Type B pancreatic cell (in vitro differentiated cells): ENCODE results near the gene C17orf78. TPM values are rescaled to one million over a fixed set of nuclear protein-coding genes. Genes with fewer than 3 reads are reported as not detected.
"Not testable (repeated sequence)": the region's sequence is repeated elsewhere in the genome, so short reads cannot be mapped to it uniquely, and the experiment has no call there.

Experiments used
- DNase-seq: peaks from one replicate; pipeline ENCODE4 v3.0.0; 2021; ENCODE audit warnings: mixed read lengths; ENCODE audit not compliant: unreplicated experiment; ENCODE audit errors: extremely low spot score
- H3K27ac Mint-ChIP-seq: 2 replicates; pipeline ENCODE4 v1.8.0; 2021; ENCODE audit warnings: mild to moderate bottlenecking, mixed read lengths
- H3K27me3 Mint-ChIP-seq: 2 replicates; pipeline ENCODE4 v1.8.0; 2021; ENCODE audit warnings: mixed read lengths
- H3K36me3 Mint-ChIP-seq: 2 replicates; pipeline ENCODE4 v1.8.0; 2021; ENCODE audit warnings: mixed read lengths
- H3K4me1 Mint-ChIP-seq: one replicate; pipeline ENCODE4 v1.8.0; 2021; ENCODE audit warnings: mixed read lengths; ENCODE audit not compliant: unreplicated experiment
- H3K4me3 Mint-ChIP-seq: 2 replicates; pipeline ENCODE4 v1.8.0; 2021; ENCODE audit warnings: mild to moderate bottlenecking, mixed read lengths
- H3K9me3 Mint-ChIP-seq: 2 replicates; pipeline ENCODE4 v1.8.0; 2021; ENCODE audit warnings: mixed read lengths
- total RNA-seq: library from RNA; stranded (reverse); gene quantifications from 2 replicates; pipeline ENCODE4 v1.2.1, GENCODE V29; 2021; ENCODE audit warnings: low replicate concordance
- TF ChIP-seq, protein P1 (sequence below): fragments of 200-600 bp; sonication (generic); conservative IDR thresholded peaks from 2 replicates; pipeline ENCODE4 v1.5.0; 2021; ENCODE audit warnings: antibody characterized with exemption, mild to moderate bottlenecking

C17orf78 gene
- total RNA-seq, 1 donor from 2014 or later = not detected

- TF ChIP-seq, protein P1, sequence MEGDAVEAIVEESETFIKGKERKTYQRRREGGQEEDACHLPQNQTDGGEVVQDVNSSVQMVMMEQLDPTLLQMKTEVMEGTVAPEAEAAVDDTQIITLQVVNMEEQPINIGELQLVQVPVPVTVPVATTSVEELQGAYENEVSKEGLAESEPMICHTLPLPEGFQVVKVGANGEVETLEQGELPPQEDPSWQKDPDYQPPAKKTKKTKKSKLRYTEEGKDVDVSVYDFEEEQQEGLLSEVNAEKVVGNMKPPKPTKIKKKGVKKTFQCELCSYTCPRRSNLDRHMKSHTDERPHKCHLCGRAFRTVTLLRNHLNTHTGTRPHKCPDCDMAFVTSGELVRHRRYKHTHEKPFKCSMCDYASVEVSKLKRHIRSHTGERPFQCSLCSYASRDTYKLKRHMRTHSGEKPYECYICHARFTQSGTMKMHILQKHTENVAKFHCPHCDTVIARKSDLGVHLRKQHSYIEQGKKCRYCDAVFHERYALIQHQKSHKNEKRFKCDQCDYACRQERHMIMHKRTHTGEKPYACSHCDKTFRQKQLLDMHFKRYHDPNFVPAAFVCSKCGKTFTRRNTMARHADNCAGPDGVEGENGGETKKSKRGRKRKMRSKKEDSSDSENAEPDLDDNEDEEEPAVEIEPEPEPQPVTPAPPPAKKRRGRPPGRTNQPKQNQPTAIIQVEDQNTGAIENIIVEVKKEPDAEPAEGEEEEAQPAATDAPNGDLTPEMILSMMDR = no peak
- no peaks in the 10 kb centered on the region for H3K9me3 Mint-ChIP-seq
- H3K4me1 Mint-ChIP-seq = peaks cover 6% of the 10 kb centered on the region
- no peak for DNase-seq
- H3K36me3 Mint-ChIP-seq = peaks cover 3% of the 10 kb centered on the region
- H3K27ac Mint-ChIP-seq = no peak overlapping the region
- no peak overlapping the region for H3K4me3 Mint-ChIP-seq
- no peaks in the 10 kb centered on the region for H3K27me3 Mint-ChIP-seq
These were observed 23.5 kb downstream of the C17orf78 start for GRCh38 chr17:37399265-37399803.

DNA sequence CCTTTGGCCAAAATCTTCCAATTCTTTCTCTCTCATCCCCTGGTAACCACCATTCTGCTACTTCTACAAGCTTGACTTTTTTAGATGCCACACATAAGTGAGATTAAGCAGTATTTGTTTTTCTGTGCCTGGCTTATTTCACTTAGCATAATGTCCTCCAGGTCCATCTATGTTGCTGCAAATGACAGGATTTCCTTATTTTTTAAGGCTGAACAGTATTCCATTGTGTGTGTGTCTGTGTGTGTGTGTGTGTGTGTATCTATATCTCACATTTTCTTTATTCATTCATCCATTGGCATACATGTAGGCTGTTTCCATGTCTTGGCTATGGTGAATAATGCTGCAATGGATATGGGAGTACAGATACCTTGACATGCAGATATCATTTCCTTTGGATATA lies 24.7 kb downstream of the C17orf78 start:
- Mint-ChIP-seq H3K4me1 (peaks cover 14% of the 10 kb centered on the region), H3K27me3 (no peaks in the 10 kb centered on the region), H3K36me3 (peaks cover 9% of the 10 kb centered on the region), H3K27ac (no peak overlapping the region), H3K9me3 (no peaks in the 10 kb centered on the region), H3K4me3 (no peak overlapping the region)
- no peak for DNase-seq
- TF ChIP-seq, protein P1 = no peak

- Mint-ChIP-seq H3K4me1 (peaks cover 28% of the 10 kb centered on the region), H3K4me3 (peak overlapping the region; percentile 99), H3K27ac (peak overlapping the region; percentile 96)
- not testable (repeated sequence) for H3K36me3 Mint-ChIP-seq, H3K9me3 Mint-ChIP-seq, DNase-seq, H3K27me3 Mint-ChIP-seq
These were observed 29.7 kb downstream of the C17orf78 start for GRCh38 chr17:37405522-37405921.

- peak overlapping the region; percentile 99 for H3K4me3 Mint-ChIP-seq
- no peaks in the 10 kb centered on the region for H3K9me3 Mint-ChIP-seq
- peaks cover 28% of the 10 kb centered on the region for H3K4me1 Mint-ChIP-seq
- peak overlapping the region; percentile 96 for H3K27ac Mint-ChIP-seq
- TF ChIP-seq, protein P1 = no peak
- H3K27me3 Mint-ChIP-seq = no peaks in the 10 kb centered on the region
- peaks cover 12% of the 10 kb centered on the region for H3K36me3 Mint-ChIP-seq
- DNase-seq = no peak
These were observed 30.3 kb downstream of the C17orf78 start for GRCh38 chr17:37405955-37406634.

GRCh38 chr17:37406635-37407461 lies 31.1 kb downstream of the C17orf78 start, which contains the start of the genes ACACA and TADA2A:
Gene ACACA (minus strand): TSS chr17:37406836. CDS start chr17:37406299, 537 bp downstream.
Gene TADA2A (plus strand): TSS chr17:37406886. CDS start chr17:37411366, 4,480 bp downstream.
- peak; percentile 82 for DNase-seq
- Mint-ChIP-seq H3K27ac (peak within 1 kb of the TSS; percentile 96), H3K36me3 (peaks cover 12% of the 10 kb centered on the region), H3K4me3 (peak within 1 kb of the TSS; percentile 99), H3K9me3 (no peaks in the 10 kb centered on the region), H3K27me3 (no peaks in the 10 kb centered on the region), H3K4me1 (peaks cover 28% of the 10 kb centered on the region)
- TF ChIP-seq, protein P1 = no peak

DNA sequence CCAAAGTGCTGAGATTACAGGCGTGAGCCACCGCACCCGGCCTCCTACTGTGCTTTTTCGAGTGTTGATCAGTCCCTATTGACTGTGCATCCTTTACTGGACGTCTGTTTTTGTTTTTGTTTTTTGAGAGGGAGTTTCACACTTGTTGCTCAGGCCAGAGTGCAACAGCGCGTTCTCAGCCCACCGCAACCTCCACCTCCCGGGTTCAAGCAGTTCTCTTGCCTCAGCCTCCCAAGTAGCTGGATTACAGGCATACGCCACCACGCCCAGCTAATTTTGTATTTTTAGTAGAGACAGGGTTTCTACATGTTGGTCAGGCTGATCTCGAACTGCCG lies 32.3 kb downstream of the C17orf78 start:
- peaks cover 12% of the 10 kb centered on the region for H3K36me3 Mint-ChIP-seq
- DNase-seq, H3K9me3 Mint-ChIP-seq, H3K27me3 Mint-ChIP-seq: not testable (repeated sequence)
- peak overlapping the region; percentile 55 for H3K27ac Mint-ChIP-seq
- peaks cover 28% of the 10 kb centered on the region for H3K4me1 Mint-ChIP-seq
- H3K4me3 Mint-ChIP-seq = peak overlapping the region; percentile 93
